Adipose tissue (tissue), 3 donors: ENCODE data around the gene RS1. TPM values are rescaled to one million over a fixed set of nuclear protein-coding genes. Genes with fewer than 3 reads are reported as not detected.

Experiments used
- H3K27ac ChIP-seq: one replicate; pipeline ENCODE4 v1.5.1; 2013; ENCODE audit warnings: low read depth, low read length
- WGBS, 3 donors: extraction: QIAGEN DNeasy Blood & Tissue Kit; methylation state at CpG; one replicate each; pipeline ENCODE4 v1.1.7; 2013; 5-methylcytosine and 5-hydroxymethylcytosine counted together
- polyA plus RNA-seq, 3 donors: library from polyadenylated mRNA; stranded (reverse); fragments of 200-250 nt; gene quantifications; one replicate each; pipeline ENCODE4 v1.2.3, GENCODE V29; 2013
- donor health status: healthy with polysubstance abuse.
- donor health status: Bipolar disorder and iron deficiency.
- donor health status: healthy.

Gene RS1
- polyA plus RNA-seq, 3 donors = not detected

- WGBS, 3 donors = 1 to 26% (median 2%) methylated on average over 49 to 73 of the region's 74 CpGs
- H3K27ac ChIP-seq = no peak overlapping the region
Observed at GRCh38 chrX:18674788-18675735, 3.2 kb upstream of the RS1 start.

- no peak overlapping the region for H3K27ac ChIP-seq
- 0 to 21% (median 1%) methylated on average over 14 to 19 of the region's 19 CpGs for WGBS, 3 donors
Observed at GRCh38 chrX:18674417-18674787, 2.5 kb upstream of the RS1 start.

GRCh38 chrX:18668071-18668835, 3.7 kb downstream of the RS1 start:
- 50 to 77% (median 63%) methylated on average over 15 of the region's 15 CpGs for WGBS, 3 donors
- H3K27ac ChIP-seq = no peak overlapping the region

- WGBS, 3 donors = 59 to 86% (median 79%) methylated on average over 12 to 15 of the region's 15 CpGs
- H3K27ac ChIP-seq = no peak overlapping the region
Observed at GRCh38 chrX:18666614-18667013, 5.3 kb downstream of the RS1 start.

- WGBS, 3 donors = 68 to 91% (median 88%) methylated on average over 8 of the region's 8 CpGs
- no peak overlapping the region for H3K27ac ChIP-seq
Observed at GRCh38 chrX:18664947-18665346, 7.0 kb downstream of the RS1 start.

- 76 to 89% (median 87%) methylated on average over 9 to 12 of the region's 12 CpGs for WGBS, 3 donors
- no peak overlapping the region for H3K27ac ChIP-seq
Observed at GRCh38 chrX:18661273-18661672, 10.6 kb downstream of the RS1 start.

- 46 to 68% (median 48%) methylated on average over 5 of the region's 5 CpGs for WGBS, 3 donors
- H3K27ac ChIP-seq = no peak overlapping the region
Observed at GRCh38 chrX:18654875-18655836, 16.8 kb downstream of the RS1 start.

- no peak overlapping the region for H3K27ac ChIP-seq
Observed at GRCh38 chrX:18652636-18653035, 19.3 kb downstream of the RS1 start.

- 73 to 96% (median 92%) methylated on average over 6 of the region's 6 CpGs for WGBS, 3 donors
- no peak overlapping the region for H3K27ac ChIP-seq
Observed at GRCh38 chrX:18650662-18651061, 21.2 kb downstream of the RS1 start.

- 51 to 59% (median 58%) methylated on average over 9 of the region's 9 CpGs for WGBS, 3 donors
- H3K27ac ChIP-seq = no peak overlapping the region
Observed at GRCh38 chrX:18649498-18649951, 22.4 kb downstream of the RS1 start.

- WGBS, 3 donors = 66 to 93% (median 70%) methylated on average over 4 of the region's 4 CpGs
- no peak overlapping the region for H3K27ac ChIP-seq
Observed at GRCh38 chrX:18647621-18648020, 24.3 kb downstream of the RS1 start.

GRCh38 chrX:18643853-18644252, 28.1 kb downstream of the RS1 start:
- WGBS, 3 donors = 52 to 81% (median 73%) methylated on average over 3 of the region's 3 CpGs
- no peak overlapping the region for H3K27ac ChIP-seq

GRCh38 chrX:18643243-18643642, 28.7 kb downstream of the RS1 start:
- WGBS, 3 donors = 79 to 97% (median 94%) methylated on average over 3 of the region's 3 CpGs

GRCh38 chrX:18640686-18641085, 31.2 kb downstream of the RS1 start:
- H3K27ac ChIP-seq = no peak overlapping the region
- WGBS, 3 donors = 56 to 70% (median 59%) methylated on average over 9 to 10 of the region's 10 CpGs

More at GRCh38 chrX:18643243-18643642, 28.7 kb downstream of the RS1 start:
- H3K27ac ChIP-seq = no peak overlapping the region

GRCh38 chrX:18639280-18639679, 32.6 kb downstream of the RS1 start:
- H3K27ac ChIP-seq = no peak overlapping the region
- 87 to 96% (median 95%) methylated on average over 2 of the region's 2 CpGs for WGBS, 3 donors

- 85 to 93% (median 88%) methylated on average over 2 of the region's 2 CpGs for WGBS, 3 donors
- H3K27ac ChIP-seq = no peak overlapping the region
Observed at GRCh38 chrX:18638398-18638797, 33.5 kb downstream of the RS1 start.

- 78 to 98% (median 82%) methylated on average over 8 of the region's 8 CpGs for WGBS, 3 donors
Observed at GRCh38 chrX:18630934-18631333, 41.0 kb downstream of the RS1 start.

GRCh38 chrX:18624599-18624998, 47.3 kb downstream of the RS1 start:
- 80 to 97% (median 90%) methylated on average over 2 of the region's 2 CpGs for WGBS, 3 donors
- H3K27ac ChIP-seq = no peak overlapping the region

More at GRCh38 chrX:18630934-18631333, 41.0 kb downstream of the RS1 start:
- H3K27ac ChIP-seq = no peak overlapping the region
